ENCODE results near the gene FAM136A. TPM values are rescaled to one million over a fixed set of nuclear protein-coding genes. Genes with fewer than 3 reads are reported as not detected.

Gene FAM136A
- total and polyA plus RNA-seq, 2 of the 13 experiments (the other 11 are each of a cell fraction or from before 2014, with no cell fraction given) = 77.8 to 126 TPM

- TF ChIP-seq ZNF318 (CRISPR knock-in tag; IDR thresholded peaks at IDR 0.05) (peak; percentile 41; the same call in 1 of the 2 replicates), POGZ (CRISPR knock-in tag; IDR thresholded peaks at IDR 0.05) (no peak), ZFYVE20 (CRISPR knock-in tag; IDR thresholded peaks at IDR 0.05; ENCODE audit: borderline replicate concordance, low read depth) (0 out of 2 replicates have a peak, but pooled peaks have one; percentile 9), GABPB1 (CRISPR knock-in tag; IDR thresholded peaks at IDR 0.05) (no peak), ZNF747 (CRISPR knock-in tag; IDR thresholded peaks at IDR 0.05; ENCODE audit: borderline replicate concordance) (no peak; the same call in 1 of the 2 replicates), ZNF382 (CRISPR knock-in tag; IDR thresholded peaks at IDR 0.05; ENCODE audit: borderline replicate concordance) (no peak), NFRKB (IDR thresholded peaks at IDR 0.05) (no peak), ZKSCAN1 (IDR thresholded peaks at IDR 0.05; ENCODE audit: low read length) (no peak), TCF7 (IDR thresholded peaks at IDR 0.05; ENCODE audit: low read depth) (no peak), SAFB2 (CRISPR knock-in tag; IDR thresholded peaks at IDR 0.05; ENCODE audit: borderline replicate concordance, low read depth) (no peak), RNF2 (conservative IDR thresholded peaks at IDR 0.05; ENCODE audit: low read depth) (no peak), ZNF510 (CRISPR knock-in tag; IDR thresholded peaks at IDR 0.05; ENCODE audit: low read depth) (0 out of 2 replicates have a peak, but pooled peaks have one; percentile 83), CREBL2 (CRISPR knock-in tag; IDR thresholded peaks at IDR 0.05; ENCODE audit: borderline replicate concordance) (no peak; the same call in 1 of the 2 replicates), ATF7 (IDR thresholded peaks at IDR 0.05) (no peak), ATF7 (CRISPR knock-in tag; IDR thresholded peaks at IDR 0.05) (no peak; the same call in 1 of the 2 replicates), LCORL (IDR thresholded peaks at IDR 0.05) (no peak; the same call in 1 of the 2 replicates), LCORL (CRISPR knock-in tag; IDR thresholded peaks at IDR 0.05) (no peak), TP53 (CRISPR knock-in tag; conservative IDR thresholded peaks at IDR 0.05) (no peak), ZNF441 (CRISPR knock-in tag; IDR thresholded peaks at IDR 0.05; ENCODE audit: borderline replicate concordance) (0 out of 2 replicates have a peak, but pooled peaks have one; percentile 19), ZNF768 (CRISPR knock-in tag; IDR thresholded peaks at IDR 0.05) (no peak), ZNF775 (CRISPR knock-in tag; IDR thresholded peaks at IDR 0.05; ENCODE audit: borderline replicate concordance) (no peak; the same call in 1 of the 2 replicates), ZNF234 (CRISPR knock-in tag; conservative IDR thresholded peaks at IDR 0.05) (no peak)
Observed at GRCh38 chr2:70300771-70301343, 1.0 kb downstream of the FAM136A start (continued).

Data from HepG2 (cell line).